OCI-LY3 (cell line): ENCODE measurements around the gene ZNF142.
"Not testable (repeated sequence)": the region's sequence is repeated elsewhere in the genome, so short reads cannot be mapped to it uniquely, and the experiment has no call there.

ENCODE experiments used
- H2AFZ ChIP-seq: fragments of 200-600, 300-600 bp; shearing (Covaris generic); 2 replicates; pipeline ENCODE4 v1.6.0; 2014; ENCODE audit warnings: antibody characterized with exemption, low read depth, low read length
- H3K27ac ChIP-seq: fragments of 200-600, 300-600 bp; sonication (generic); 2 replicates; pipeline ENCODE4 v1.5.1; 2014; ENCODE audit warnings: mild to moderate bottlenecking, low read length, moderate library complexity, mixed read lengths
- H3K27me3 ChIP-seq: fragments of 200-600, 300-600 bp; sonication (generic); 2 replicates; pipeline ENCODE4 v1.6.1; 2014; ENCODE audit warnings: low read depth, low read length, mixed read lengths
- H3K36me3 ChIP-seq: fragments of 200-600, 300-600 bp; sonication (generic); replicated peaks from 2 replicates; pipeline ENCODE3; 2014; ENCODE audit warnings: low read depth, low read length, mixed read lengths
- H3K4me1 ChIP-seq: fragments of 300-600, 200-600 bp; sonication (generic); 2 replicates; pipeline ENCODE4 v1.6.1; 2014; ENCODE audit warnings: low read length, mixed read lengths
- H3K4me2 ChIP-seq: fragments of 200-600, 300-600 bp; sonication (generic); 2 replicates; pipeline ENCODE4 v1.6.1; 2014; ENCODE audit warnings: low read length, mixed read lengths
- H3K4me3 ChIP-seq: fragments of 300-600, 200-600 bp; sonication (generic); 2 replicates; pipeline ENCODE4 v1.5.1; 2014; ENCODE audit warnings: antibody characterized with exemption, mild to moderate bottlenecking, low read length, moderate library complexity
- H3K79me2 ChIP-seq: fragments of 300-600, 200-600 bp; shearing (Covaris generic); 2 replicates; pipeline ENCODE4 v1.6.1; 2014; ENCODE audit warnings: mild to moderate bottlenecking, low read length, mixed read lengths
- H3K9ac ChIP-seq: fragments of 300-600, 200-600 bp; shearing (Covaris generic); 2 replicates; pipeline ENCODE4 v1.6.0; 2014; ENCODE audit warnings: mild to moderate bottlenecking, low read length, moderate library complexity
- H3K9me3 ChIP-seq: fragments of 200-600, 300-600 bp; shearing (Covaris generic); 2 replicates; pipeline ENCODE4 v1.6.1; 2014; ENCODE audit warnings: low read length, mixed read lengths; ENCODE audit not compliant: insufficient read depth
- H4K20me1 ChIP-seq: fragments of 200-600, 300-600 bp; sonication (generic); 2 replicates; pipeline ENCODE4 v1.6.1; 2016; ENCODE audit warnings: low read length, mixed read lengths; ENCODE audit not compliant: insufficient read depth
- EZH2phosphoT487 ChIP-seq: fragments of 200-600 bp; shearing (Covaris generic); IDR thresholded peaks from 2 replicates; pipeline ENCODE4 v1.6.1; 2018; ENCODE audit warnings: antibody characterized with exemption, mixed run types, low read depth
- TF ChIP-seq, protein P1 (sequence below): fragments of 200-600, 300-600 bp; sonication (generic); IDR thresholded peaks from 2 replicates; pipeline ENCODE4 v1.5.1; 2014; ENCODE audit warnings: antibody characterized with exemption, low read length, low read depth

ZNF142 gene

GRCh38 chr2:218687400-218688060 is 28.1 kb upstream of the ZNF142 start:
- H3K4me2 ChIP-seq, H3K27ac ChIP-seq, H4K20me1 ChIP-seq, H3K27me3 ChIP-seq, H3K4me1 ChIP-seq, H3K9me3 ChIP-seq, H3K36me3 ChIP-seq, H3K9ac ChIP-seq, H3K79me2 ChIP-seq, H2AFZ ChIP-seq, H3K4me3 ChIP-seq: not testable (repeated sequence)
- TF ChIP-seq, protein P1, sequence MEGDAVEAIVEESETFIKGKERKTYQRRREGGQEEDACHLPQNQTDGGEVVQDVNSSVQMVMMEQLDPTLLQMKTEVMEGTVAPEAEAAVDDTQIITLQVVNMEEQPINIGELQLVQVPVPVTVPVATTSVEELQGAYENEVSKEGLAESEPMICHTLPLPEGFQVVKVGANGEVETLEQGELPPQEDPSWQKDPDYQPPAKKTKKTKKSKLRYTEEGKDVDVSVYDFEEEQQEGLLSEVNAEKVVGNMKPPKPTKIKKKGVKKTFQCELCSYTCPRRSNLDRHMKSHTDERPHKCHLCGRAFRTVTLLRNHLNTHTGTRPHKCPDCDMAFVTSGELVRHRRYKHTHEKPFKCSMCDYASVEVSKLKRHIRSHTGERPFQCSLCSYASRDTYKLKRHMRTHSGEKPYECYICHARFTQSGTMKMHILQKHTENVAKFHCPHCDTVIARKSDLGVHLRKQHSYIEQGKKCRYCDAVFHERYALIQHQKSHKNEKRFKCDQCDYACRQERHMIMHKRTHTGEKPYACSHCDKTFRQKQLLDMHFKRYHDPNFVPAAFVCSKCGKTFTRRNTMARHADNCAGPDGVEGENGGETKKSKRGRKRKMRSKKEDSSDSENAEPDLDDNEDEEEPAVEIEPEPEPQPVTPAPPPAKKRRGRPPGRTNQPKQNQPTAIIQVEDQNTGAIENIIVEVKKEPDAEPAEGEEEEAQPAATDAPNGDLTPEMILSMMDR: peak; percentile 23; the same call in 1 of the 2 replicates

GRCh38 chr2:218680061-218680460 is 20.6 kb upstream of the ZNF142 start:
- H2AFZ ChIP-seq: no peak overlapping the region
- H3K4me3 ChIP-seq: no peak overlapping the region
- no peaks in the 10 kb centered on the region for H3K9me3 ChIP-seq
- H3K36me3 ChIP-seq: no peaks in the 10 kb centered on the region
- no peaks in the 10 kb centered on the region for H3K27me3 ChIP-seq
- no peaks in the 10 kb centered on the region for H4K20me1 ChIP-seq
- no peaks in the 10 kb centered on the region for H3K4me1 ChIP-seq
- no peak overlapping the region for H3K27ac ChIP-seq
- no peak overlapping the region for H3K9ac ChIP-seq
- no peak overlapping the region for H3K4me2 ChIP-seq
- H3K79me2 ChIP-seq: no peaks in the 10 kb centered on the region
- no peak for TF ChIP-seq EZH2phosphoT487
- TF ChIP-seq, protein P1: no peak

DNA sequence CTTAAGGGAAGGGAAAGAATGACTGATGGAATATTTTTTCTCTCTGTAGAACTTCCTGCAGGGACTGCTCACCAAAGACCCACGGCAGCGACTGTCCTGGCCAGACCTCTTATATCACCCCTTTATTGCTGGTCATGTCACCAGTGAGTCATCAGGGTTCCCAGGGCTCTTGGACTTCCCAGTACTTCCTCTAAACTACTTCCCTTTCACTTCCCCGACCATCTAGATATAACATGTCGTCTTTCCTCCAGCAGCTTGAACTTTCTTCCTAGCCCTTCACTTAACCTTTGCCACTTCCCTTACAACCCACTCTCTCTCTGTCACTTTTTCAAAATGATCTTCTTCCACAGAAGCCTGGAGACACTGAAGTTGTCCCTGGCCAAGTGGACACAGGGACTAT is 19.7 kb upstream of the ZNF142 start:
- H3K4me1 ChIP-seq: no peaks in the 10 kb centered on the region
- no peaks in the 10 kb centered on the region for H3K9me3 ChIP-seq
- H3K27me3 ChIP-seq: no peaks in the 10 kb centered on the region
- H3K79me2 ChIP-seq: no peaks in the 10 kb centered on the region
- no peaks in the 10 kb centered on the region for H3K36me3 ChIP-seq
- no peak overlapping the region for H3K4me3 ChIP-seq
- no peak overlapping the region for H3K4me2 ChIP-seq
- TF ChIP-seq EZH2phosphoT487: no peak
- TF ChIP-seq, protein P1: no peak
- no peak overlapping the region for H3K9ac ChIP-seq
- no peak overlapping the region for H2AFZ ChIP-seq
- no peak overlapping the region for H3K27ac ChIP-seq
- H4K20me1 ChIP-seq: no peaks in the 10 kb centered on the region

DNA sequence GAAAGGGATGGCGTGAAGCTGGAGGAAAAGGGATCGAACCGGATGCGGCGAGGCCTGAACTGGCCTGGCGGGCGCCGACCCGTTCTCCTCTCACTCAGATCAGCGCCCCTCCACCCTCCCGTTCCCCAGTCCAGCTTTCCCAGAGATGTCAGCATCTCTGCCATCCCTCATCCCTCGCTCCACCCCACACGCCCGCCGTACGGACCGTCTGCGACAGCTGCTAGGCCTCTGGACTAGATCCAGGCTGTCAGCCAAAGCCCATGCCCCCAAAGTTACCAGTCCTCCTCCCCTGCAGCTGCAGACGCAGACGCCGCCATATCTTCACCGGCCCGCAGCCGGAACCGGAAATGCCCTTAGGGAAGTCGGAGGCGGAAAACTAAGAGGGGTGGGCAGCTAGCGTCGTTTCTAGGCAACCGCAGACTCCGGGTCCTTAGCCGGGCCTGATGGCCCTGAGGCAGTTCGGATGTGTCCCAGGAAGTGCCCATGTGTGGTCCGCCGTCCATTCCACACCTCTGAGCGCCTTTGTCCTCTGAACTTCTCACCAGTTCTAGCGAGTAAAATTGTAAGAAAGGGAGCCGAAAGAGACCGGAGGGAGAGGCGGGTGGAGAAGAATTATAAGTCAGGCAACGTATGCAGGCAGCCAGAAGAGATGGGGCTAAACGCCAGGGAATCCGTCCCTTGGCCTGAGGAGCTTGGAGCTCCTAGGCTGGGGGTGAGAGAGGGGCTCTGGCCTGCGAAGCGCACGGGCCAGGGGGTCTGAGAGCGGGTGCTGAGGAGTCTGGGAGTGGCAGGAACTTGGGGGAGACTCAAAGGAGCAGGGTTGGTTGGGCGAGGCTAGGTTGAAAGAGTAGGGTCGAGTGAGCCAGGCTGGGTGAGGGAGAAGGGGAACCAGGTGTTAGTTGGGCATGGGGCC is 12.5 kb upstream of the ZNF142 start, which contains the start of the genes RNF25 and STK36:
RNF25 (minus strand) TSS at position 349 of the 913 bp plus-strand sequence; CDS start at position 317, 32 bp downstream.
STK36 (plus strand) TSS at position 433 of the 913 bp plus-strand sequence. CDS start 744 bp downstream, outside the sequence.
- peak within 1 kb of the TSS; percentile 95 for H2AFZ ChIP-seq
- no peaks in the 10 kb centered on the region for H3K9me3 ChIP-seq
- no peaks in the 10 kb centered on the region for H3K36me3 ChIP-seq
- H3K4me2 ChIP-seq: peak within 1 kb of the TSS; percentile 90
- no peaks in the 10 kb centered on the region for H3K27me3 ChIP-seq
- H3K4me1 ChIP-seq: peaks cover 11% of the 10 kb centered on the region; the same call in 1 of the 2 replicates
- H3K27ac ChIP-seq: no peak within 1 kb of the TSS; the same call in 1 of the 2 replicates
- TF ChIP-seq, protein P1: no peak
- TF ChIP-seq EZH2phosphoT487: no peak
- peaks cover 12% of the 10 kb centered on the region for H3K79me2 ChIP-seq
- H3K9ac ChIP-seq: peak within 1 kb of the TSS; percentile 72
- H3K4me3 ChIP-seq: peak within 1 kb of the TSS; percentile 92
- H4K20me1 ChIP-seq: no peaks in the 10 kb centered on the region
